ENCODE results near the gene GDPD5. TPM values are rescaled to one million over a fixed set of nuclear protein-coding genes. Genes with fewer than 3 reads are reported as not detected.
A peak's percentile ranks its signal among the peaks of the same experiment; 100 is the strongest.

GDPD5 gene
- polyA plus RNA-seq, 4 donors: 7.4 to 12.2 (median 10.6) TPM

DNA sequence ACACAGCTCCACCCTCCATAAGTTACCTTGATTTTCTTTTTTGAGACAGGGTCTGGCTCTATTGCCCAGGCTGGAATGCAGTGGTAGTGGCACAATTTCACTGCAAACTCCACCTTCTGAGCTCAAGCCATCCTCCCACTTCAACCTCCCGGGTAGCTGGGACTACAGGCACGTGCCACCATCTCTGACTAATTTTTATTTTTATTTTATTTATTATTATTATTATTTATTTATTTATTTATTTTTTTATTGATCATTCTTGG is 116.9 kb downstream of the GDPD5 start:
- DNase-seq (ENCODE audit: low read depth in 4 of 4, low spot score in 3 of 4): no peak

DNA sequence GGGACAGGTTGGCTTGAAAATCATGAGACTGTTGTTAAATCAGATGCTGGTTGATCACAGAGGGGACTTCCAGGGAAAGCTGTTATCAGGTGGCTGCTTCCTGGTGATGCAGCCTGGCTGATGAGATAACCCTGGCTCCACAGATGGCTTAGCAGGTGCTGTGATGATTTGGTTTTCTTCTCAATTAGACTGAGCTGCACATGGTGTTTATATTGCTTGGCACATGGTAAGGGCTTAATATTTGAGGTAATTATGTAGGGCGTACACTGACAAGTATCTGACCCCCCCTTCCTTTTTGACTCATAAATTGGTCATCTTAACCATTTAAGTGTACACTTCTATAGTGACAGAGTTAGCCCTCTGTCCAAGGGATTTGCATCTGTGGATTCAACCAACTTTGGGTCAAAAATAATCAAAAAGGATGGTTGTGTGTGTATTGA is 119.4 kb downstream of the GDPD5 start:
- no peak for DNase-seq (ENCODE audit: low read depth in 4 of 4, low spot score in 3 of 4)

DNA sequence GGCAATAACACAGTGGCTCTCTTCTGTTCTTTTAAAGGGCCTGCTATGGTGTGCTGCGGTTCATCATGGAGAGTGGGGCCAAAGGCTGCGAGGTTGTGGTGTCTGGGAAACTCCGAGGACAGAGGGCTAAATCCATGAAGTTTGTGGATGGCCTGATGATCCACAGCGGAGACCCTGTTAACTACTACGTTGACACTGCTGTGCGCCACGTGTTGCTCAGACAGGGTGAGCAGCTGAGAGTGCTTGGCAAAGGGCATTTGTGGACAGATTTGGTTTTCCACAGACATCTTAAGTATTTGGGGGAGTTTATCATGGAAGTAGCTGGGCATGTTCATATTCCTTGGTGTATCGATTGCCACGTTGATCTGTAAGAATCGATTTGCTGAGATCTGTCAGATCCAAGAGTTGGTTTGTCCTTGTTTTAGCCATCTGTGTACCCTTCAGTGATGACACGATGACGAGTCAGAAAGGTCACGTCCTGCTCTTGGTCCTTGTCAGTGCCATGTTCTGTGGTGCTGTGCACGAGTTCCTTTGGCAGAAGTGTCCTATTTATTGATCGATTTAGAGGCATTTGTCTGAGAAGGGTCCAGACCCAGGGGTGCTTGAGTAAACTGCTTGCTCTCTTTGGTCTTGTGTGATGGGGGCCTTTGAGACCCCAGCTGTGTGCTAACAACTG is 121.6 kb downstream of the GDPD5 start:
- no peak for DNase-seq (ENCODE audit: low read depth in 4 of 4, low spot score in 3 of 4)

DNA sequence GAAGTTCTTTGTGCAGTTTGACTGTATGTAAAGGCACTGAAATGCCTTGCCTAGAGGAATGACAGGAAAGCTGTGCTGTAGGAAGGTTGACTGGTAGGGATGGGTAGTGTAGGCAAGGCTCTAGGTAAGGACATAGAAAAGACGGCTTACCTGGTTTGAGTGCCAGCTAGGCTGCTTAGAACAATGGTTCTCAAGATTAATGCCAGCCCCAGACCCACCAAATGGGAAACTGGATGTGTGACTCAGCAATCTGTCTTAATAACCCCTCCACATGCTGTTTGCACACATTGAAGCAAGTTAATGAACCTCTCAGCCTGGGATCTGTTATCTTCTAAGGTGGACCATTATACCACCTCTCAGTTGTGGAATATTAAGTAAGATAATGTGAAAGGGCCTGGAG is 122.7 kb downstream of the GDPD5 start:
- no peak for DNase-seq (ENCODE audit: low read depth in 4 of 4, low spot score in 3 of 4)

DNA sequence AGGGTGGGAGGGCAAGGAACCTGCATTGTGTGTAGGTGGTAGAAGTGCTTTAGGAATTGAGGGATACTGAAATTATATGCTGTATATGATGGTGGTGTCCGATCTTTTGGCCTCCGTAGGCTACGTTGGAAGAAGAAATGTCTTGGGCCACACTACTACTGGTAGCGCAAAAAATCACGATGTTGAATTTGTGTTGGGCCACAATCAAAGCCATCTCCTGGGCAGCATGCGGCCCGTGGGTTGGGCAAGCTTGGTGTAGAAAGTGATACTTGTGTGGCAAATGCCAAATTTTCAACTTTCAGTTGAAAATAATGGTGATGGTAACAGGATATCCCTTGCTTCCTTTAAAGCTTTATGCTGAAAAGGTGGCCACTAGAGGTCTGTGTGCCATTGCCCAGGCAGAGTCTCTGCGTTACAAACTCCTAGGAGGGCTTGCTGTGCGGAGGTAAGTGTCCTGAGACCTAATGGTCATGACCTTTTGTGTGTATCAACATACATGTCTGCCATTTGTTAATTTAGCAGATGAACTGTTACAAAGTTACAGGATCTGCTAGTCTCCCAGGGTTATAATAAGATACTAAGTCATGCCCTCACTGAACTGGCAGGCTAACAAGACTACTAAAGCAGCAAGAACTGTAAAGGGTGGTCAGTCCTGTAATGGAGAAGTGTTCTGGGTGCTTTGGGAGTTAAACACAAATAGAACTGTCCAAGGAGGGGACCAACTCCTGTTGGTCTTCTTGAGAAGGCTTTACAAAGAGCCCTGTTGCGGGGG is 123.6 kb downstream of the GDPD5 start:
- DNase-seq (ENCODE audit: low read depth in 4 of 4, low spot score in 3 of 4): no peak

DNA sequence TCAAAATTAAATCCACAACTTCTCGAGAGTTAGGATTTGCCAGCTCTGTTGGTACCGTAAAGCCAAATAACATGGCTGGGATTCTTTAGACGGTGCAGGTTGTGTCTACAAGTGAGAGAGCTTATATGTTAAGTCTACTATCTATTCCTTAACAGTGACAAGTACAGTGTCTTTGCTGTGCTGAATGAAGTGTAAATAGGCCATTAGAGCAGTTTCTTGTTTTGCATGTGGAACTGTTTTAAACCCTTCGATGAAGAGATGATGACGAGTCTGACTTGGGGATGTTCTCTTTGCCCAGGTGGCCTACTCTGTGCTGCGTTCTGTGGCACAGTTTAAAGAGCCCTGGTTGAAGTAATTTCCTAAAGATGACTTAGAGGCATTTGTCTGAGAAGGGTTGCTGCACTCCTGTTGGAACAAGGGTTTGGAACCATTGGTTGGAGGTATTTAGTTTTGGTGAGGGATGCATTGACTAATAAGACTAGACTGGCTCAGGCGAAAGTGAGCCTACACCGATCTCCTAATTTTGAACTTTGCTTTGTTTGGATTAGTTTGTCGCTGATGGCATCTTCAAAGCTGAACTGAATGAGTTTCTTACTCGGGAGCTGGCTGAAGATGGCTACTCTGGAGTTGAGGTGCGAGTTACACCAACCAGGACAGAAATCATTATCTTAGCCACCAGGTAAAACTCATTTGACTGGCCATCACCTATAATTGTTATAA is 125.4 kb downstream of the GDPD5 start:
- DNase-seq (ENCODE audit: low read depth in 4 of 4, low spot score in 3 of 4): no peak

DNA sequence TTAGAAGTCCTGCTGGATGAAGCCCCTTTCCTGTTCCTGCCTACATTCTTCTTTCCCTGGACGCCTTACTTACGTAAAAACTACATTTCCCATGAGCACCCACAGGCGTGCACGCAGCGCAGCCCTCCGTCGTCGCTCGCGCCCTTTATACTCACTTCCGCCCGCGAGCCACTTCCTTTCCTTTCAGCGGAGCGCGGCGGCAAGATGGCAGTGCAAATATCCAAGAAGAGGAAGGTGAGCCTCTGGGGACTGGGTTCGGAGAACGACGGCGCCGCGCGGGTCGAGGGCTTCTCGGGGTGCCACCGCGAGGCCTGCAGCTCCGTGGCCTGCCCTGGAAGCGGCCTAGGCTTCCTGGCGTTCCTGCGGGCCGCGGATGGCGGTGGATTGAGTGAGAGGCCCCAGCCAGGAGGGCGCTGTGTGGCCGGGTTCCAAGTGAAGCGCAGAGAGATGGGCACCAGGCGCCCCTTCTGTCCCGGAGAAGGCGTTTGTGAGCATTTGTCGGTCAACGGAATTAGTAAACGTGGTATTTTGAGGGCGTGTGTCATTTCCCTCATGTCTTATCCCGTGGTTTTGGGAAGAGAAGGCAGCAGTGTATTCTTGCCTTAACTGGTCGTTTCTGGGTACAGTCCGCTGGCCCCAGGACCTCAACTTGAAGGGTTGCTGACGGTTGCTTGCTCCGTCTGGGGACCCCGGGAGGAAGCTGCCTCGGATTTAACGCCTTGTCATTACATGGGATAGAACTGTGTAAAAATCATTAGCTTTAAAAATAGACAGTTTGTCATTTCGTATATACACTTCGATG is 126.2 kb downstream of the GDPD5 start, which contains the start of gene RPS3:
Gene RPS3, plus strand, starts transcription at position 175 of the 802 bp plus-strand sequence. Its CDS starts 30 bp downstream, at position 205.
- DNase-seq (ENCODE audit: low read depth in 4 of 4, low spot score in 3 of 4): peak; percentile 84 to 92 (median 88)

DNA sequence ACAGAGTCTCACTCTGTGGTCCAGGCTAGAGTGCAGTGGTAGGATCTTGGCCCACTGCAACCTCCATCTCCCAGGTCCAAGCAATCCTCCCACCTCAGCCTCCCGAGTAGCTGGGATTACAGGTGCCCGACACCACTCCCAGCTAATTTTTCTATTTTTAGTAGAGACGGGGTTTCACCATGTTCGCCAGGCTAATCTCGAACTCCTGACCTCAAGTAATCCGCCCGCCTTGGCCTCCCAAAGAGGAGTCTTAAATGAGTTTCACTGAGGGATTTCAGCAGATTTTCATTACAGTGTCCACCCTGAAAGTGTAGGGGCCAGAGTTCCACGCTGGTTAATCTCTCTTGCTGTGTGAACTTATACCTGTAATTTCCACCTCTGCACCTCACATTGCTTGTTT is 126.8 kb downstream of the GDPD5 start:
- DNase-seq (ENCODE audit: low read depth in 4 of 4, low spot score in 3 of 4): no peak

DNA sequence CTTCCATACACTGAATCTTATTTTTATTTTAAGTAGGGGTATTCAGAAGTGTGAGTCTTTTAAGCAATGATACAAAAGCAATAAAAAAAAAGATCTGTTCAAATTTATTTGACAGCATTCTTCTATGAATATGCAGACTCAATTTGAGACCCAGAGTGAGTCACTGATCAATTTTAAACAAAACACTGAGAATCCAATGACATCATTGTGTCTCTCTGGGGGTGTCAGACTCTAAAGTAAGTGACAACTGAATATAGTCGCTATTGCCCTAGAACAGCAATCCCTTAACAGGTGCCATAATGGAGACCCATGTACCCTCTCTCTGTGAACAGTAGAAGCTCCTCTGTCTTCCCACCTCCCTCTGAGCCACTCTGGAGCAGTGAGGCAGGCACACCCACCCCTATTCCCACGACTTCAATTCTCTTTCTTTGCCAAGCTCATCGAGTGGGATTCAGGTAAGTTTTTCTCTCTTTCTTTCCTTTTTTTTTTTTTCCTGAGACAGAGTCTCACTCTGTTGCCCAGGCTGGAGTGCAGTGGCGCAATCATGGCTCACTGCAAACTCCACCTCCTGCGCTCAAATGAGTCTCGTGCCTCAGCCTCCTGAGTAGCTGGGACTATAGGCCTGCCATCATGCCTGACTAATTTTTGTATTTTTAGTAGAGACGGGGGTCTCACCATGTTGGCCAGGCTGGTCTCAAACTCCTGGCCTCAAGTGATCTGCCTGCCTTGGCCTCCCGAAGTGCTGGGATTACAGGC is 131.5 kb downstream of the GDPD5 start:
- no peak for DNase-seq (ENCODE audit: low read depth in 4 of 4, low spot score in 3 of 4)

DNA sequence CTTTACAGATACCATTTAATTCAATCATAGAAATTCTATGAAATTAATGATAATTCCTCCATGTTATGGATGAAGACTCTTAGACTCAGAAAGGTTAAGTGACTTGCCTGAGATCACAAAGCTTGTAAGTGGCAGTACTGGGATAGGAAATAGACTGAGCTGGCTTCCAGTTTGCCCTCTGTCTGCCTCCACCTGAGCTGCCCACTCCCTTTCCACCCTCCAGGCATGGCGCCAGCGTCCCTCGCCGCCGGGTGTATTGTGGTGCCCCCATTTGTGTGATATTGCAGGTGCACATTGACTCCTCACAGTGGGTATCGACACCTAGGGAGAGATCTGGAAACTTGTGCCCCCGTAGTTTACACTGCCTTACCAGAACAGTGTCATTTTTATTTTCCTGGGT is 135.8 kb downstream of the GDPD5 start:
- no peak for DNase-seq (ENCODE audit: low read depth in 4 of 4, low spot score in 3 of 4)

DNA sequence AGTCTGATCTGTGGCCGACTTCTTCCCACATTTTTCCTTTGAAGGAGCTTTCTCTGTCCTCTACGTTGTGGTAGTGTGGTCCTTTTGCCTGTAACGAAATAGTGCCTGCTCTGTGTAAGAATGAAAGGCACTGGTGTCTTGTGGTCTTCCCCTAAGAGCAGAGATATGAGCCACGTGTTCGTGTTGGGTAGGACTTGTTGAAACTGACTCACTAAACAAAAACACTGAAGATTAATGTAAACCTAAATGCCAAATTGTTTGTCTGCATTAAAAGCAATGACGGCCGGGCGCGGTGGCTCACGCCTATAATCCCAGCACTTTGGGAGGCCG is 136.5 kb downstream of the GDPD5 start:
- DNase-seq (ENCODE audit: low read depth in 4 of 4, low spot score in 3 of 4): no peak

DNA sequence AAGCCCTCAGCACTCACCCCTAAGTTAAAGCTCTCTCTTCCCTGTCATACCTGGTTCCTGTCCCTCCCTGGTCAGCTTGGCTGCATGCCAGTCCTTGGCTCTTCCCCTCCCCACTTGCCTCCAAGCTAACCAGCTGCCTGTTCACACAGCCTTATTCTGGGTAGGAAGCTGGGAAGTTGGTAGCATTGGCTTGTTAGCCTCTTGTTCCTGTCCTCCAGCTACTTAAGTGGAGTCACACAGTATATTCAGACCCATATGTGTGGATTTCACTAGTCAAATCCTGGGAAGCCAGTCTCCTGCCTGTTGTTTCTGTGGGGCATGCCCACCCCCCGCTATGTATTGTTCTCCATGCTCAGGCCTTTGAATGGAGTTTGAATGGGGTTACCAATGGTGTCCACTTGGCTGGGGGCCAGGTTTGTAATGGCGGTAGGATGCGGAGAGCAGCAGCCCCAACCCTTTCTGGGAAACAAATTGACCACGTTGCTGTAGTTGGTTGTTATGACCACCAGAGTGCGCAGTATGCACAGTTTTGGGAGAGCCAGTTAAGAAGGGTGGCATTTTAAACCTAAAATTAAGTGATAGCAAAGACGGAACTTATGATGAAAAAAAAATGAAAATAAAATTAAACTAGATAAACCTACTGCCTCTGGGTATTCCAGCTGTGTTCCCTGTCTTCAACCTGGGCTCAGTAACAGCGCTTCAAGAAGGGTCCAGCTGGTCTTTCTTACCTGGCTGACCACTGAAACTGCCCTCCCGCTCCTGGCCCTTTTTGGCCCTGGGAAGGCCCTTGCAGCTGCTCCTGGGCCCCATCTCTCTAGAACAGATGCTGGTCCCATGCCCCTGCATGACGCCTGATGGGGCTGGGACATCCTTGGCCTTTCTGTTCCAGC is 137.1 kb downstream of the GDPD5 start:
- peak in 2 of 4 donors; percentile 50 to 54 for DNase-seq (ENCODE audit: low read depth in 4 of 4, low spot score in 3 of 4)

DNA sequence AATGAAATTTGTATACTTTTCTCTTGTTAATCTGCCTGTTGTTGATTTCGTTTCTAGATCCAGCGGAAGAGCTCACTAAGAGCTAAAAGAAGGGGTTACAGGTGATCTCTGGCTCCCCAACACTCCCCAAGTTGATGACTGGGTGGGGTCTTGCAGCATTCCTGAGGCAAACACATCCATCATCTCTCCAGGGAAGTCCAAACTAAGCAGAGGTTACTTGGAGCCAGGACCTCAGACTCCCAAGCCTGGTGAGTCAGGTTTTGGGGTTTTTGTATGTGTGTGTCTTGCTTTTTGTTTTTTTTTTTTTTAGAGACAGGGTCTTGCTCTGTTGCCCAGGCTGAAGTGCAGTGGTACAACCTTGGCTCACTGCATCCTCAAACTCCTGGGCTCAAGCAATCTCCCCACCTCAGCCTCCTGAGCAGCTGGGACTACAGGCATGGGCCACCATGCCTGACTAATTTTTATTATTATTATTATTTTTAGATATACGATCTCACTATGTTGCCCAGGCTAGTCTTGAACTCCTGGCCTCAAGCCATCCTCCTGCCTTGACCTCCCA is 137.9 kb downstream of the GDPD5 start:
- no peak for DNase-seq (ENCODE audit: low read depth in 4 of 4, low spot score in 3 of 4)

DNA sequence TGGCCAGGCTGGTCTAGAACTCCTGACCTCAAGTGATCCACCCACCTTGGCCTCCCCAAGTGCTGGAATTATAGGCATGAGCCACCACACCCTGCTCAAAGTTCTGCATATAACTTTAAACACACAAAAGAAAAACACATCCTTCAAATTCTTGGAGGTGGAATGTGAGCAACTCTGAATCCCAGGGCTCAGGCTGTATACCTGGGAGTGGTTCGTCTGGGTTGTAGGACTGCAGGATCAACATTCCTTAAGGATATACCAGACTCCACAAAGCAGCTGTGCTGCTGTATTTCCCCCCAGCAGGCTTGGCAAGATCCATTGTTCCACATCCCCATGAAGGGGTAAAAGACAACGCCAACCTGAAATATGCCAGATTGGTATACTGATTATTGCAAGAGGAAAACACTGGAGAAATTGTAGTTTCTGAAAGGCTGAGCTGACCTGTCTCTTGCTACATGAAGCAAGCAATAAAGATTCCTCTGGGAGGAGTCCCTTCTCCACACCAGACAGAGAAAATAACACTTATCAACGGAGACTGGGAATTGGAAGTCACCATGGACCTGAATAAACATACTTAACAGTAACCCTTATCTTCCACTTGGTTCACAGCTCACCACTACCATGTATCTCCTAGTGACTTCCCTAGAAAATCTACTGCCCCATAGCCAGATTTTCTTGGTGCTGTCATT is 138.7 kb downstream of the GDPD5 start:
- no peak for DNase-seq (ENCODE audit: low read depth in 4 of 4, low spot score in 3 of 4)
